ENCODE data around the gene TRIP4.
"Not testable (repeated sequence)": the region's sequence is repeated elsewhere in the genome, so short reads cannot be mapped to it uniquely, and the experiment has no call there.

DNA sequence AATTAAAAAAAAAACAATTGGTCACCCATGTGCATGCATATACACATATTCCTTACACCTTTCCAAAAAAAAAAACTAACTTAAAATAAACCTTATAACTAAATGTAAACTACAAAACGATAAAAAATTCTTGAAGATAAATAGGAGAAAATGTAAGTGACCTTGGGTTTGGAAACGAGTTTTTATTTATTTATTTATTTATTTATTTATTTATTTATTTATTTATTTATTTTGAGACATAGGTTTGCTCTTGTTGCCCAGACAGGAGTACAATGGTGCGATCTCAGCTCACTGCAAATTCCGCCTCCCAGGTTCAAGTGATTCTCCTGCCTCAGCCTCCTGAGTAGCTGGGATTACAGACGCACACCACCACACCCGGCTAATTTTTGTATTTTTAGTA, 41.4 kb upstream of the TRIP4 start:
- not testable (repeated sequence) for TF ChIP-seq CTCF (IDR thresholded peaks at IDR 0.05 in 2 of 3, conservative IDR thresholded peaks at IDR 0.05 in 1 of 3; ENCODE audit: borderline replicate concordance in 1 of 3, insufficient read depth in 1 of 3, low read depth in 2 of 3, low read length in 2 of 3); YY1 (IDR thresholded peaks at IDR 0.05; ENCODE audit: extremely low read depth, insufficient replicate concordance, low read depth, low read length); SP1 (IDR thresholded peaks at IDR 0.05; ENCODE audit: low read depth); POLR2A (IDR thresholded peaks at IDR 0.05; ENCODE audit: borderline replicate concordance, extremely low read depth, insufficient read depth, insufficient read length); EGR1 (IDR thresholded peaks at IDR 0.05; ENCODE audit: low read depth); SIN3A (IDR thresholded peaks at IDR 0.05; ENCODE audit: low read depth); POLR2AphosphoS5 (IDR thresholded peaks at IDR 0.05; ENCODE audit: low read depth, low read length); MAX (IDR thresholded peaks at IDR 0.05)

Measured in HCT116 (cell line).